ENCODE measurements around the gene FUBP3.

GRCh38 chr9:130663977-130664250, 84.5 kb downstream of the FUBP3 start:
- TF ChIP-seq, protein P1, sequence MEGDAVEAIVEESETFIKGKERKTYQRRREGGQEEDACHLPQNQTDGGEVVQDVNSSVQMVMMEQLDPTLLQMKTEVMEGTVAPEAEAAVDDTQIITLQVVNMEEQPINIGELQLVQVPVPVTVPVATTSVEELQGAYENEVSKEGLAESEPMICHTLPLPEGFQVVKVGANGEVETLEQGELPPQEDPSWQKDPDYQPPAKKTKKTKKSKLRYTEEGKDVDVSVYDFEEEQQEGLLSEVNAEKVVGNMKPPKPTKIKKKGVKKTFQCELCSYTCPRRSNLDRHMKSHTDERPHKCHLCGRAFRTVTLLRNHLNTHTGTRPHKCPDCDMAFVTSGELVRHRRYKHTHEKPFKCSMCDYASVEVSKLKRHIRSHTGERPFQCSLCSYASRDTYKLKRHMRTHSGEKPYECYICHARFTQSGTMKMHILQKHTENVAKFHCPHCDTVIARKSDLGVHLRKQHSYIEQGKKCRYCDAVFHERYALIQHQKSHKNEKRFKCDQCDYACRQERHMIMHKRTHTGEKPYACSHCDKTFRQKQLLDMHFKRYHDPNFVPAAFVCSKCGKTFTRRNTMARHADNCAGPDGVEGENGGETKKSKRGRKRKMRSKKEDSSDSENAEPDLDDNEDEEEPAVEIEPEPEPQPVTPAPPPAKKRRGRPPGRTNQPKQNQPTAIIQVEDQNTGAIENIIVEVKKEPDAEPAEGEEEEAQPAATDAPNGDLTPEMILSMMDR (IDR thresholded peaks at IDR 0.05 in 8 of 11, conservative IDR thresholded peaks at IDR 0.05 in 3 of 11): no peak
- TF ChIP-seq POLR2A (IDR thresholded peaks at IDR 0.05): no peak
